Upper lobe of right lung (tissue), 1 donor: ENCODE data around the gene CDIPT. TPM values are rescaled to one million over a fixed set of nuclear protein-coding genes. Genes with fewer than 3 reads are reported as not detected.

Source experiments
- ATAC-seq: fragments of 200-7000 bp; cut with Tn5 transposase; one replicate; pipeline ENCODE4 v1.9.1; 2020; ENCODE audit warnings: mild to moderate bottlenecking, moderate library complexity
- DNase-seq: peaks from one replicate; pipeline ENCODE4 v3.0.0-alpha.2; 2020
- H3K27ac ChIP-seq: fragments of 200-600 bp; one replicate; pipeline ENCODE4 v1.8.0; 2022
- H3K27me3 ChIP-seq: fragments of 200-600 bp; one replicate; pipeline ENCODE4 v1.8.0; 2022; ENCODE audit warnings: mild to moderate bottlenecking
- H3K36me3 ChIP-seq: fragments of 200-600 bp; one replicate; pipeline ENCODE4 v1.8.0; 2022
- H3K4me1 ChIP-seq: fragments of 200-600 bp; one replicate; pipeline ENCODE4 v1.8.0; 2022
- H3K4me3 ChIP-seq: fragments of 200-600 bp; one replicate; pipeline ENCODE4 v1.8.0; 2022; ENCODE audit warnings: mild to moderate bottlenecking
- H3K9me3 ChIP-seq: fragments of 200-600 bp; one replicate; pipeline ENCODE4 v1.8.0; 2022
- intact Hi-C: fragments of 100-400 bp; cut with DNase I; formaldehyde crosslinking; loops from one replicate; pipeline ENCODE4 v1.11.0; 2022
- total RNA-seq: library from RNA; stranded (reverse); fragmentation: NEBNext Ultra II Directional; extraction: Animal tissue kit (Norgen Biotek cat#: 25700); gene quantifications from one replicate; pipeline ENCODE4 v1.2.1, GENCODE V29; 2021
- TF ChIP-seq, protein P1 (sequence below): fragments of 200-600 bp; IDR thresholded peaks from one replicate; pipeline ENCODE4 v1.8.0; 2022; ENCODE audit warnings: antibody characterized with exemption
- donor health status: DM: no; HTN: yes; CAD: no; lungs with severe emphysema.

CDIPT gene
- total RNA-seq, 1 donor from 2014 or later, result 83.2 TPM

DNA sequence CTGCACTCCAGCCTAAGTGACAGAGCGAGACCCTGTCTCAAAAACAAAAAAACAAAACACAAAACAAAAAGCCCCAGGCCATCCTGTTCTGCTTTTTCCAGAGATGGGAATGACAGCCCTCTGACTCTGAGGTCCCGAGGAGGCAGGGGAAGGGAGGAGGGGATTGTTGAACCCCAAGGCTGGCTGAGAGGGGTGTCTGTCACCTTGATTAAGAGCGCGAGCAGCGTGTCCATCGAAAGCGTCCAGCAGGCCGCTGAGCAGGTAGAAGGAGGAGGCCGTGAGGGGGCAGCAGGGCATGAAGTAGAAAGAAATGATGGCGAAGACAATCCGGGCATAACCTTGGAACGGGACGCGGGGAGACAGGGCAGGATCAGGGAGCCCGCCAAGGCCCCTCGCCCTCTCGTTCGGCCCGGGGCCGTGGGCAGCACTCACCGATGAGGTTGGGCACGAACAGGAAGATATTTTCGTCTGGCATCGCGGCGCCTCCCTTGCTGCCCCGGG lies 593 bp downstream of the CDIPT start:
- H3K9me3 ChIP-seq, result no peaks in the 10 kb centered on the region
- no peak for DNase-seq
- peak overlapping the region; percentile 100 for H3K27ac ChIP-seq
- peak overlapping the region; percentile 91 for H3K4me3 ChIP-seq
- H3K27me3 ChIP-seq, result no peaks in the 10 kb centered on the region
- H3K4me1 ChIP-seq, result peaks cover 16% of the 10 kb centered on the region
- TF ChIP-seq, protein P1, sequence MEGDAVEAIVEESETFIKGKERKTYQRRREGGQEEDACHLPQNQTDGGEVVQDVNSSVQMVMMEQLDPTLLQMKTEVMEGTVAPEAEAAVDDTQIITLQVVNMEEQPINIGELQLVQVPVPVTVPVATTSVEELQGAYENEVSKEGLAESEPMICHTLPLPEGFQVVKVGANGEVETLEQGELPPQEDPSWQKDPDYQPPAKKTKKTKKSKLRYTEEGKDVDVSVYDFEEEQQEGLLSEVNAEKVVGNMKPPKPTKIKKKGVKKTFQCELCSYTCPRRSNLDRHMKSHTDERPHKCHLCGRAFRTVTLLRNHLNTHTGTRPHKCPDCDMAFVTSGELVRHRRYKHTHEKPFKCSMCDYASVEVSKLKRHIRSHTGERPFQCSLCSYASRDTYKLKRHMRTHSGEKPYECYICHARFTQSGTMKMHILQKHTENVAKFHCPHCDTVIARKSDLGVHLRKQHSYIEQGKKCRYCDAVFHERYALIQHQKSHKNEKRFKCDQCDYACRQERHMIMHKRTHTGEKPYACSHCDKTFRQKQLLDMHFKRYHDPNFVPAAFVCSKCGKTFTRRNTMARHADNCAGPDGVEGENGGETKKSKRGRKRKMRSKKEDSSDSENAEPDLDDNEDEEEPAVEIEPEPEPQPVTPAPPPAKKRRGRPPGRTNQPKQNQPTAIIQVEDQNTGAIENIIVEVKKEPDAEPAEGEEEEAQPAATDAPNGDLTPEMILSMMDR, result no peak
- ATAC-seq, result peak; percentile 6
- intact Hi-C loops, result no loop called here
- peaks cover 32% of the 10 kb centered on the region for H3K36me3 ChIP-seq

DNA sequence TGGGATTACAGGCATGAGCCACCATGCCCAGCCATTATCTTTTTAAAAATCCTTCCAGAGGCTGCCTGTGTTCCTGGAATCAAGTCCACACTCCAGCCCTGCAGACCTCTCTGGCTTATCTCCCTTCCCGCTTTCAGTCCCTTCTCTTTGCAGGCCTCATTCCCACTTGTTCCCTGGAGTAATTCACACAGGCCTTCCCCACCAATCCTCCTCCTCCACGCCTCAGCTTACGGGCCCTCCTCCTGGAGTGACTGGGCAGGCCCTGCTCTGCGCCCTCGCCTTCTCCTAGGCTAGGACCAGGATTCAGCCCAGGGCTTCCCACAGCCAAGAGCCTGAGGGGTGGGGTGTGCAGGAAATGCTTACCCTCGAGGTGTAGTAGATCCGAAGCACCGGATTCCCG lies 2.8 kb downstream of the CDIPT start:
- H3K36me3 ChIP-seq, result peaks cover 32% of the 10 kb centered on the region
- H3K27me3 ChIP-seq, result no peaks in the 10 kb centered on the region
- intact Hi-C loops, result no loop called here
- H3K9me3 ChIP-seq, result no peaks in the 10 kb centered on the region
- TF ChIP-seq, protein P1, result no peak
- no peak for ATAC-seq
- H3K4me3 ChIP-seq, result no peak overlapping the region
- H3K4me1 ChIP-seq, result peaks cover 16% of the 10 kb centered on the region
- no peak overlapping the region for H3K27ac ChIP-seq
- DNase-seq, result no peak

DNA sequence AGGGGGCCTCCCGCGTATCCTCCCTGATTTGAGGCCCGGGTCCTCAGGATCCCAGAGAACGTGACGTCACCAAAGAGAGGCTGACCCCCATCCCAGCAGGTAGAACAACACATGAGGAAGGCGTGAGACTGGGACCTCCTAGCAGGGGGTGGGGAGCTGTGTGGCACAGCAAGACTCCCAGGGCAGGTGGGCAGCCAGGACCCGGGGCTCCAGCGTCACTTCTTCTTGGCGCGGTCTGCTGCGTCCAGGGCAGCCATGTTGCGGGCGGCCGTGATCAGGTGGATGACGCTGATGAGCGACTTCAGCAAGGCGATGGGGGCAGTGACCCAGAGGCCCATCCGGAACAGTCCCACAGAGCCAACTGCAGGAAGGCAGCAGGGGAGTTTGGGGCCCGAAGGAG lies 4.1 kb downstream of the CDIPT start:
- TF ChIP-seq, protein P1, result no peak
- H3K27me3 ChIP-seq, result no peaks in the 10 kb centered on the region
- H3K4me1 ChIP-seq, result peaks cover 16% of the 10 kb centered on the region
- no peaks in the 10 kb centered on the region for H3K9me3 ChIP-seq
- H3K27ac ChIP-seq, result no peak overlapping the region
- ATAC-seq (no peak), DNase-seq (no peak)
- no peak overlapping the region for H3K4me3 ChIP-seq
- H3K36me3 ChIP-seq, result peaks cover 32% of the 10 kb centered on the region
- intact Hi-C loops, result loop anchor here (10.0 kb wide), 1 partner anchor 146 kb away; no protein-coding TSS in a partner anchor

DNA sequence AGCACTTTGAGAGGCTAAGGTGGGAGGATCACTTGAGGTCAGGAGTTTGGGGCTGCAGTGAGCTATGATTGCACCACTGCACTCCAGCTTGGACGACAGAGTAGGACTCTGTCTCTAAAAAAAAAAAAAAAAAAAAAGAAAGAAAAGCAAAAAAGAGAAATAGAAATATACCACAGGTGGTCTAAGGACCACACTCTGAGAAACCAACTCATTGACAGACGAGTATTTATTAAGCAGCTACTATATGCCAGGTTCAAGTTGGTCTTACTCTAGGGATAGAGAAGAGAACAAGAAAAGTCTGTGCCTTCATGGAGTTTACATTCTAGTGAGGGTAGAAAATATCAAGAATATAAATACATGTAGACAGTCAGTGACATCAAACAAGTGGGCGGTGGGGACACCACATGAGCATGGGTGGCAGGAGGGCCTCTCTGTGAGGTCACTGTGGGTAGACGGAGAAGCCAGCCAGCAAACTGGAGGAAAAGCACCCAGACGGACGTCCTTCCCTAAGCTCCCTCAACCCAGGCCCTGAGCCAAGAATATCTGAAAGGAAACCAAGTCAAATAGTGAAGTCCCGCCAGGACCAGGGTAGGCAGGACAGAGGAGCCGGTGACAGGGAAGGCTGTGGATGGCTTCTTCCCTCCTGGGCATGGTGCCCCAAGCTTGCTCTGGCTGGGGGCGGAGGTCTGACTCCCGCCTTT lies 4.7 kb downstream of the CDIPT start:
- H3K4me1 ChIP-seq, result peaks cover 12% of the 10 kb centered on the region
- intact Hi-C loops, result loop anchor here (10.0 kb wide), 1 partner anchor 147 kb away; no protein-coding TSS in a partner anchor
- no peaks in the 10 kb centered on the region for H3K9me3 ChIP-seq
- H3K27ac ChIP-seq, result no peak overlapping the region
- TF ChIP-seq, protein P1, result no peak
- no peak overlapping the region for H3K4me3 ChIP-seq
- DNase-seq (no peak), ATAC-seq (no peak)
- peaks cover 32% of the 10 kb centered on the region for H3K36me3 ChIP-seq
- H3K27me3 ChIP-seq, result no peaks in the 10 kb centered on the region

DNA sequence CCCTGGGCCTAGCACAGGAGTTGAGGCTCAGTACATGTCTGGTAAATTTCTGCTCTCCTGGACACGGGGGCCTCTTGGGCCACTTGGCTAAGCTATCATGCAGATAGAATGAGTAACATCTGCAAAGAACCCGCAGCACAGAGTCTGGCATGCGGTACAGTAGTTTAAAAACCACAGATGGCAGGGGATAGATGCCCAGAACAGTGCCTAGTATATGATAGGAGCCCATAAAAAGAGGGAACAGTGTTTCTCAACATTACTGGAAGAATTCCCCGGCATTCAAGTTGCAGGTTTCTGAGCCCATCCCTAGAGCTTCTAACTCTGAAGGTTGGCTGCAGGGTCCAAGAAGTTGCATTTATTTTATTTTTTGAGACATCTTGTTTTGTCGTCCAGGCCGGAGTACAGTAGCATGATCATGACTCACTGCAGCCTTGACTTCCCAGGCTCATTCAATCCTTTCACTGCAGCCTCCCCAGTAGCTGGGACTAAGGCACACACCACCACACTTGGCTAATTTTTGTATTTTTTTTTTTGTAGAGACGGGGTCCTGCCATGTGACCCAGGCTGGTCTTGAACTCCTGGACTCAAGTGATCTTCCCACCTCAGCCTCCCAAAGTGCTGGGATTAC lies 5.8 kb downstream of the CDIPT start:
- TF ChIP-seq, protein P1, result no peak
- Histone ChIP-seq H3K4me3 (no peak overlapping the region), H3K4me1 (peaks cover 16% of the 10 kb centered on the region), H3K9me3 (no peaks in the 10 kb centered on the region), H3K27me3 (no peaks in the 10 kb centered on the region), H3K27ac (no peak overlapping the region), H3K36me3 (peaks cover 32% of the 10 kb centered on the region)
- DNase-seq (no peak), ATAC-seq (no peak)
- intact Hi-C loops, result loop anchor here (10.0 kb wide), 1 partner anchor 148 kb away; no protein-coding TSS in a partner anchor
